ENCODE data around the gene PNPLA6. TPM values are rescaled to one million over a fixed set of nuclear protein-coding genes. Genes with fewer than 3 reads are reported as not detected.

PNPLA6 gene
- total and polyA plus RNA-seq, 9 of the 15 experiments (the other 6 are each of a cell fraction or from before 2014, with no cell fraction given): 0.07 to 30.2 (median 8.3) TPM

DNA sequence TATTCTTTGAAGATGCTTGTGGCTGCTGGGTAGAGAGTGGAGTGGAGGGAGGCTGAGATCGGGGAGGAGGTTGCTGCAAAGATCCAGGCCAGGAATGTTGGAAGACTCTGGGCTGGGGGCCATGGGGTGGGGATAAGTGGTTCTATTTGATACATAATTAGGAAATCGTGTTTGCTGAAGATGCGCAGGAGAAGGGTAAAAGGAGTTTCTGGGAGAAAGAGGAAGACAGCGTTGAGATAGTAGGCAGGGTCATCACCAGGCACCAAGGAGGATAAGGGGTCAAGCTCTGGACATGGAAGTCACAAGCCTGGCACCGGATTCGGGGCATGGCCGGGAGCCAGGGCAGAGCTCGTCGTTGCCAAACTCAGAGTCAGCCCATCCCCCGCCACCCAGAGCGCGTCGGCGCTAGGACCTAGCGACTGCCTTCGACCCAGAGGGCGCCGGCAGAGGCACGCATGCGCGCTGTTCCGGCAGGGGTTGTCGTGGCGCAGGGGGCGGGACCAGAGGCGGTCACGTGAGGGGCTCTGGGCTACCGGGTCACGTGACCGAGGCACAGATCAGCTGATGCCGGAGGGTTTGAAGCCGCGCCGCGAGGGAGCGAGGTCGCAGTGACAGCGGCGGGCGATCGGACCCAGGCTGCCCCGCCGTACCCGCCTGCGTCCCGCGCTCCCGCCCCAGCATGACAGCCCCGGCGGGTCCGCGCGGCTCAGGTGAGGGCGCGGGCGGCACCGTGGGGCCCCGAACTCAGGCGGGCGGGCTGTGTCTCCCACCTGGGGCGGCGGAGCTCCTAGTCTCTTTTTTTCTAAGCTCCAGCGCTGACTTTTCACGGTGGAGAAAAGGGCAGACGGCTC is 13.2 kb upstream of the PNPLA6 start, which contains the start of gene MCOLN1 (continued):
- no peak for TF ChIP-seq ZNF3 (CRISPR knock-in tag; IDR thresholded peaks at IDR 0.05)
- peak; percentile 31 for TF ChIP-seq SETDB1 (IDR thresholded peaks at IDR 0.05; ENCODE audit: low read length)
- TF ChIP-seq TCFL5 (CRISPR knock-in tag; conservative IDR thresholded peaks at IDR 0.05): no peak
- TF ChIP-seq, protein P1, sequence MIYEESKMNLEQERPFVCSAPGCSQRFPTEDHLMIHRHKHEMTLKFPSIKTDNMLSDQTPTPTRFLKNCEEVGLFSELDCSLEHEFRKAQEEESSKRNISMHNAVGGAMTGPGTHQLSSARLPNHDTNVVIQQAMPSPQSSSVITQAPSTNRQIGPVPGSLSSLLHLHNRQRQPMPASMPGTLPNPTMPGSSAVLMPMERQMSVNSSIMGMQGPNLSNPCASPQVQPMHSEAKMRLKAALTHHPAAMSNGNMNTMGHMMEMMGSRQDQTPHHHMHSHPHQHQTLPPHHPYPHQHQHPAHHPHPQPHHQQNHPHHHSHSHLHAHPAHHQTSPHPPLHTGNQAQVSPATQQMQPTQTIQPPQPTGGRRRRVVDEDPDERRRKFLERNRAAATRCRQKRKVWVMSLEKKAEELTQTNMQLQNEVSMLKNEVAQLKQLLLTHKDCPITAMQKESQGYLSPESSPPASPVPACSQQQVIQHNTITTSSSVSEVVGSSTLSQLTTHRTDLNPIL (CRISPR knock-in tag; IDR thresholded peaks at IDR 0.05): no peak
- TF ChIP-seq, protein P2, sequence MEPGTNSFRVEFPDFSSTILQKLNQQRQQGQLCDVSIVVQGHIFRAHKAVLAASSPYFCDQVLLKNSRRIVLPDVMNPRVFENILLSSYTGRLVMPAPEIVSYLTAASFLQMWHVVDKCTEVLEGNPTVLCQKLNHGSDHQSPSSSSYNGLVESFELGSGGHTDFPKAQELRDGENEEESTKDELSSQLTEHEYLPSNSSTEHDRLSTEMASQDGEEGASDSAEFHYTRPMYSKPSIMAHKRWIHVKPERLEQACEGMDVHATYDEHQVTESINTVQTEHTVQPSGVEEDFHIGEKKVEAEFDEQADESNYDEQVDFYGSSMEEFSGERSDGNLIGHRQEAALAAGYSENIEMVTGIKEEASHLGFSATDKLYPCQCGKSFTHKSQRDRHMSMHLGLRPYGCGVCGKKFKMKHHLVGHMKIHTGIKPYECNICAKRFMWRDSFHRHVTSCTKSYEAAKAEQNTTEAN (CRISPR knock-in tag; IDR thresholded peaks at IDR 0.05): no peak
- peak; percentile 58 for TF ChIP-seq ETV5 (CRISPR knock-in tag; IDR thresholded peaks at IDR 0.05; ENCODE audit: low read depth)
- TF ChIP-seq MCM2 (IDR thresholded peaks at IDR 0.05; ENCODE audit: low read depth): no peak
- TF ChIP-seq, protein P3, sequence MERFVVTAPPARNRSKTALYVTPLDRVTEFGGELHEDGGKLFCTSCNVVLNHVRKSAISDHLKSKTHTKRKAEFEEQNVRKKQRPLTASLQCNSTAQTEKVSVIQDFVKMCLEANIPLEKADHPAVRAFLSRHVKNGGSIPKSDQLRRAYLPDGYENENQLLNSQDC (CRISPR knock-in tag; IDR thresholded peaks at IDR 0.05): no peak
- peak; percentile 97 for TF ChIP-seq CBX1 (IDR thresholded peaks at IDR 0.05; ENCODE audit: low read depth)
- no peak; the same call in 1 of the 2 replicates for TF ChIP-seq ZNF384 (IDR thresholded peaks at IDR 0.05; ENCODE audit: low read depth, low read length)
- no peak for TF ChIP-seq PML (IDR thresholded peaks at IDR 0.05; ENCODE audit: low read length)
- no peak for TF ChIP-seq PPARD (CRISPR knock-in tag; IDR thresholded peaks at IDR 0.05)
- no peak for TF ChIP-seq ZNF217 (CRISPR knock-in tag; IDR thresholded peaks at IDR 0.05)
- TF ChIP-seq ZNF507 (tag; conservative IDR thresholded peaks at IDR 0.05): no peak
- no peak for TF ChIP-seq ZNF785 (CRISPR knock-in tag; IDR thresholded peaks at IDR 0.05)
- 0 out of 2 replicates have a peak, but pooled peaks have one; percentile 26 for TF ChIP-seq GATAD2A (IDR thresholded peaks at IDR 0.05)
- no peak for TF ChIP-seq ZNF639 (CRISPR knock-in tag; conservative IDR thresholded peaks at IDR 0.05 in 1 of 2, IDR thresholded peaks at IDR 0.05 in 1 of 2)
- TF ChIP-seq, protein P4, sequence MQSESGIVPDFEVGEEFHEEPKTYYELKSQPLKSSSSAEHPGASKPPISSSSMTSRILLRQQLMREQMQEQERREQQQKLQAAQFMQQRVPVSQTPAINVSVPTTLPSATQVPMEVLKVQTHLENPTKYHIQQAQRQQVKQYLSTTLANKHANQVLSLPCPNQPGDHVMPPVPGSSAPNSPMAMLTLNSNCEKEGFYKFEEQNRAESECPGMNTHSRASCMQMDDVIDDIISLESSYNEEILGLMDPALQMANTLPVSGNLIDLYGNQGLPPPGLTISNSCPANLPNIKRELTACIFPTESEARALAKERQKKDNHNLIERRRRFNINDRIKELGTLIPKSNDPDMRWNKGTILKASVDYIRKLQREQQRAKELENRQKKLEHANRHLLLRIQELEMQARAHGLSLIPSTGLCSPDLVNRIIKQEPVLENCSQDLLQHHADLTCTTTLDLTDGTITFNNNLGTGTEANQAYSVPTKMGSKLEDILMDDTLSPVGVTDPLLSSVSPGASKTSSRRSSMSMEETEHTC (IDR thresholded peaks at IDR 0.05): peak; percentile 94
- TF ChIP-seq JUND (IDR thresholded peaks at IDR 0.05; ENCODE audit: borderline replicate concordance, low read depth, low read length): peak; percentile 60; the same call in 1 of the 2 replicates
- peak; percentile 42; the same call in 1 of the 3 replicates for TF ChIP-seq JUND (tag; IDR thresholded peaks at IDR 0.05; ENCODE audit: borderline replicate concordance, low read depth, low read length)
- TF ChIP-seq BACH1 (tag; IDR thresholded peaks at IDR 0.05): no peak
- TF ChIP-seq NR4A1 (CRISPR knock-in tag; IDR thresholded peaks at IDR 0.05): no peak; the same call in 1 of the 2 replicates
- no peak for TF ChIP-seq NR4A1 (tag; IDR thresholded peaks at IDR 0.05)
- peak; percentile 83 for TF ChIP-seq ATF7 (IDR thresholded peaks at IDR 0.05)
